Heart left ventricle (tissue), 13 donors: ENCODE results near the gene FGD4.

Experiments
- POLR2A ChIP-seq, 2 donors: fragments of 450-650 bp; IDR thresholded peaks; one replicate each; pipeline ENCODE4 v1.6.1; 2017; ENCODE audit warnings: antibody characterized with exemption in 2 of 2, mild to moderate bottlenecking in 2 of 2, moderate library complexity in 2 of 2
- TF ChIP-seq, protein P1 (sequence below), 12 donors: fragments of 200-600 bp; sonication (generic) in 4 of 12; IDR thresholded peaks; one replicate each; pipeline versions ENCODE4 v1.5.0 to v1.8.0; 2018 to 2022; ENCODE audit warnings: antibody characterized with exemption in 12 of 12, mild to moderate bottlenecking in 5 of 12
- donor health status: ischemic (EF 13 %, LVEDD 7.1; RV severe dilation, severe dysfunction).
- donor health status: DM: no; HTN: yes; CAD: no.
- donor health status: DM: no; HTN: no; CAD: no.
- donor health status: ischemic (EF 25% LVEDD 6.9; RV normal size, moderate dysfunction).
- donor health status: ischemic (EF 25% LVEDD 5.7; RV mildly dilated, moderate dysfunction).
- donor health status: ischemic (EF 35%, LVEDD 5.7; RV mildly dilated, moderate dysfunction).
- donor health status: nonischemic (EF 11% LVEDD 7.7; RV severe dilation, severe dysfunction).
- donor health status: DM: yes; HTN: yes; CAD: no.
- donor health status: PGD.
- donor health status: ischemic (EF 29% LVEDD 5.4; RV normal size, mild dysfunction).
- donor health status: nonischemic (EF 23%, LVEDD 6.1; RV moderate dilation, normal function).

DNA sequence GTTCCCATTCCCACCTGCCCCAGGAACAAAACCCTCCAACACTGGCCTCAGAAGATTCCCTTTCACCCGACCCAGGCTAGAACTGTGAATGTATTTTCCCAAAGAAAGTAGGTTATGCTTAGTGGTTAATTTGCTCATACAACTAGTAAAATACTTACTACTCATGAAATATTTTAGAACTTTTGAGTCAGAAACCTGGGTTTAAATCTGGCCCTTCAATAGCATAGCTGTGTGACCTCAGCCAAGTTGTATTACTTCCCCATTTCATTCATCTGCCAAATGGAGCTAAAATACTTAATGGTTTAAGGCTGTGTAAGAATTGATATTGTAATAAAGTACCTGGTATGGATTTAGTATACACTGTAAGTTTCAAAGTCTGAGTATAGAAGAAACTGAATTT lies 210.6 kb downstream of the FGD4 start:
- TF ChIP-seq, protein P1, sequence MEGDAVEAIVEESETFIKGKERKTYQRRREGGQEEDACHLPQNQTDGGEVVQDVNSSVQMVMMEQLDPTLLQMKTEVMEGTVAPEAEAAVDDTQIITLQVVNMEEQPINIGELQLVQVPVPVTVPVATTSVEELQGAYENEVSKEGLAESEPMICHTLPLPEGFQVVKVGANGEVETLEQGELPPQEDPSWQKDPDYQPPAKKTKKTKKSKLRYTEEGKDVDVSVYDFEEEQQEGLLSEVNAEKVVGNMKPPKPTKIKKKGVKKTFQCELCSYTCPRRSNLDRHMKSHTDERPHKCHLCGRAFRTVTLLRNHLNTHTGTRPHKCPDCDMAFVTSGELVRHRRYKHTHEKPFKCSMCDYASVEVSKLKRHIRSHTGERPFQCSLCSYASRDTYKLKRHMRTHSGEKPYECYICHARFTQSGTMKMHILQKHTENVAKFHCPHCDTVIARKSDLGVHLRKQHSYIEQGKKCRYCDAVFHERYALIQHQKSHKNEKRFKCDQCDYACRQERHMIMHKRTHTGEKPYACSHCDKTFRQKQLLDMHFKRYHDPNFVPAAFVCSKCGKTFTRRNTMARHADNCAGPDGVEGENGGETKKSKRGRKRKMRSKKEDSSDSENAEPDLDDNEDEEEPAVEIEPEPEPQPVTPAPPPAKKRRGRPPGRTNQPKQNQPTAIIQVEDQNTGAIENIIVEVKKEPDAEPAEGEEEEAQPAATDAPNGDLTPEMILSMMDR (IDR thresholded peaks at IDR 0.05): no peak
- no peak for TF ChIP-seq POLR2A (IDR thresholded peaks at IDR 0.05)
